Ascending aorta (tissue), 2 donors: Measurements from ENCODE around the gene KRTAP1-4. TPM values are rescaled to one million over a fixed set of nuclear protein-coding genes. Genes with fewer than 3 reads are reported as not detected.
"Not testable (repeated sequence)": the region's sequence is repeated elsewhere in the genome, so short reads cannot be mapped to it uniquely, and the experiment has no call there.

Experiments
- DNase-seq, 2 donors: peaks; one replicate each; pipeline ENCODE4 v3.0.0-alpha.2; 2019; ENCODE audit warnings: low spot score in 2 of 2
- H3K27ac ChIP-seq, 2 donors: fragments of 200-600 bp; sonication (generic); one replicate each; pipeline ENCODE4 v1.5.1; 2016 to 2017; ENCODE audit warnings: mild to moderate bottlenecking in 1 of 2
- H3K27me3 ChIP-seq: fragments of 200-600 bp; sonication (generic); one replicate; pipeline ENCODE4 v1.5.1; 2017
- H3K36me3 ChIP-seq, 2 donors: fragments of 200-600 bp; sonication (generic); one replicate each; pipeline ENCODE4 v1.5.1; 2016
- H3K4me1 ChIP-seq, 2 donors: fragments of 200-600 bp; sonication (generic); one replicate each; pipeline ENCODE4 v1.5.1; 2016 to 2017; ENCODE audit warnings: mild to moderate bottlenecking in 1 of 2
- H3K4me3 ChIP-seq, 2 donors: fragments of 200-600 bp; sonication (generic); one replicate each; pipeline ENCODE4 v1.5.1; 2016 to 2017; ENCODE audit warnings: mild to moderate bottlenecking in 1 of 2
- H3K9me3 ChIP-seq, 2 donors: fragments of 200-600 bp; sonication (generic); one replicate each; pipeline ENCODE4 v1.5.1; 2016
- intact Hi-C: fragments of 100-400 bp; cut with DNase I; formaldehyde crosslinking; loops from one replicate; pipeline ENCODE4 v1.15.1; 2023
- total RNA-seq: library from RNA; depleted of rRNA; stranded (reverse); fragments of >200 nt; gene quantifications from one replicate; pipeline ENCODE4 v1.1.0, GENCODE V29; 2016
- TF ChIP-seq, protein P1 (sequence below), 3 experiments: fragments of 200-600 bp in 2 of 3; fragments of 450-650 bp in 1 of 3; sonication (generic) in 2 of 3; IDR thresholded peaks; one replicate each; pipeline ENCODE4 v1.5.1; 2016 to 2019; ENCODE audit warnings: antibody characterized with exemption in 3 of 3, mild to moderate bottlenecking in 1 of 3, moderate library complexity in 1 of 3

The KRTAP1-4 gene
- total RNA-seq, 1 donor from 2014 or later = not detected

GRCh38 chr17:41067281-41067680, 37.3 kb upstream of the KRTAP1-4 start:
- H3K27me3 ChIP-seq = no peaks in the 10 kb centered on the region
- no peaks in the 10 kb centered on the region for H3K4me1 ChIP-seq
- intact Hi-C loops = no loop called here
- H3K36me3 ChIP-seq = no peaks in the 10 kb centered on the region
- TF ChIP-seq, protein P1, sequence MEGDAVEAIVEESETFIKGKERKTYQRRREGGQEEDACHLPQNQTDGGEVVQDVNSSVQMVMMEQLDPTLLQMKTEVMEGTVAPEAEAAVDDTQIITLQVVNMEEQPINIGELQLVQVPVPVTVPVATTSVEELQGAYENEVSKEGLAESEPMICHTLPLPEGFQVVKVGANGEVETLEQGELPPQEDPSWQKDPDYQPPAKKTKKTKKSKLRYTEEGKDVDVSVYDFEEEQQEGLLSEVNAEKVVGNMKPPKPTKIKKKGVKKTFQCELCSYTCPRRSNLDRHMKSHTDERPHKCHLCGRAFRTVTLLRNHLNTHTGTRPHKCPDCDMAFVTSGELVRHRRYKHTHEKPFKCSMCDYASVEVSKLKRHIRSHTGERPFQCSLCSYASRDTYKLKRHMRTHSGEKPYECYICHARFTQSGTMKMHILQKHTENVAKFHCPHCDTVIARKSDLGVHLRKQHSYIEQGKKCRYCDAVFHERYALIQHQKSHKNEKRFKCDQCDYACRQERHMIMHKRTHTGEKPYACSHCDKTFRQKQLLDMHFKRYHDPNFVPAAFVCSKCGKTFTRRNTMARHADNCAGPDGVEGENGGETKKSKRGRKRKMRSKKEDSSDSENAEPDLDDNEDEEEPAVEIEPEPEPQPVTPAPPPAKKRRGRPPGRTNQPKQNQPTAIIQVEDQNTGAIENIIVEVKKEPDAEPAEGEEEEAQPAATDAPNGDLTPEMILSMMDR (IDR thresholded peaks at IDR 0.05) = no peak
- H3K27ac ChIP-seq = no peak overlapping the region
- no peak for DNase-seq
- no peaks in the 10 kb centered on the region for H3K9me3 ChIP-seq
- no peak overlapping the region for H3K4me3 ChIP-seq

GRCh38 chr17:41065829-41066624, 36.0 kb upstream of the KRTAP1-4 start, which contains the start of gene KRTAP2-4:
Gene KRTAP2-4 (minus strand): TSS chr17:41065879. CDS start chr17:41065845, 34 bp downstream.
- no peaks in the 10 kb centered on the region for H3K36me3 ChIP-seq
- H3K4me1 ChIP-seq = peaks cover 5 to 7% of the 10 kb centered on the region in 2 donors
- DNase-seq = no peak
- TF ChIP-seq, protein P1 (IDR thresholded peaks at IDR 0.05) = no peak
- no peaks in the 10 kb centered on the region for H3K9me3 ChIP-seq
- intact Hi-C loops = no loop called here
- no peak within 1 kb of the TSS for H3K4me3 ChIP-seq
- no peak within 1 kb of the TSS for H3K27ac ChIP-seq
- no peaks in the 10 kb centered on the region for H3K27me3 ChIP-seq

DNA sequence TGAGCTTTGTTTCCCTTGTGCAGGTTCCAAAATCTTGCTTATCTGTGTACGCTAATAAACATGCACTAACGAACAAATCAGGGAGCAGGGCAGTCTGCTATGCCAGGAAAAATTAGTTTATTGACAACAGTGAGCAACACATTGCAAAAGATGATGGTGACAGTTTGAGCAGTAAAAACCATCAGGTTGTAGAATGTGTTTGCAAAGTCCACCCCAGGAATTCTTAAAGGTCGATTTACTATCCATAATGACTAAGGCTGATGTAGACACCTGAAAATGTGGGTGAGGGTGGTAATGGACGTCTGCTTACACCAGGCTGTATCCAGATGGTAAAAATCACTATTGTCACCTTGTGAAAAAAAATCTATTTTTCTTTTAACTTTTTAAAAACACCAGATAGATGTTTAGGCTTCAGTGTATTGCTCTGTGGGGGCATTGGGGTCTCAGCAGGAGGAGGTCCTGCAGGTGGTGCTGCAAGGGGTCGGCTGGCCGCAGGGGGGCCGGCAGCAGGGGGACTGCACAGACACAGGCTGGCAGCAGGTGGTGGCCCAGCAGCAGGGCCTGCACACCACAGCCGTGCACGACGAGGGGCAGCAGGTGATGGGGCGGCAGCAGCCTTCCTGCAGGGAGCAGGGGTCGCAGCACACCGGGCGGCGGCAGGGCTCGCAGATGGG, 35.2 kb upstream of the KRTAP1-4 start:
- H3K4me3 ChIP-seq, intact Hi-C loops, H3K27me3 ChIP-seq, DNase-seq, H3K27ac ChIP-seq, H3K9me3 ChIP-seq, H3K4me1 ChIP-seq, H3K36me3 ChIP-seq: not testable (repeated sequence)

DNA sequence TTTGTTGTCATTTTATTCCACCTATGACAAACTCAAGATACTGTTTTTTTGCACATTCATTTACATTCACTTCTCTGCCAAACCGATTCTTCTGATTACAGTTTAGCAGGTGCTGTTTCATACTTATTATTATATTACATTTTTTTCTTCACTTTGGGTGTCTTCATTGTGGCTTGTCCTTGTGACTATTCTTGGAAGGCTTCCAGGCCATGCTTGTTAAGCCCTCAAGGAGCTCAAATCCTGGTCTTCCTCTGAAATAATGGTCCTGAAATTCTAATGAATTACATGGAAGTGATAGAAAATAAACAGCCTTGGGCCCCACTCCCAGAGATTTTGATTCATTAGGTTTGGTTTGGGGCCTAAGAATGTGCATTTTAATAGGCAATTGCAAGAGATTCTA, 34.3 kb upstream of the KRTAP1-4 start:
- Histone ChIP-seq H3K4me1 (peaks cover 9 to 10% of the 10 kb centered on the region in 2 donors), H3K27me3 (no peaks in the 10 kb centered on the region), H3K36me3 (no peaks in the 10 kb centered on the region), H3K4me3 (no peak overlapping the region), H3K9me3 (no peaks in the 10 kb centered on the region), H3K27ac (no peak overlapping the region)
- intact Hi-C loops = no loop called here
- TF ChIP-seq, protein P1 (IDR thresholded peaks at IDR 0.05) = no peak
- no peak for DNase-seq

- DNase-seq = no peak
- H3K4me3 ChIP-seq = no peak overlapping the region
Observed at GRCh38 chr17:41063449-41063848, 33.5 kb upstream of the KRTAP1-4 start.

More at GRCh38 chr17:41063449-41063848, 33.5 kb upstream of the KRTAP1-4 start:
- peaks cover 9 to 10% of the 10 kb centered on the region in 2 donors for H3K4me1 ChIP-seq
- no peaks in the 10 kb centered on the region for H3K27me3 ChIP-seq
- intact Hi-C loops = no loop called here
- H3K9me3 ChIP-seq = no peaks in the 10 kb centered on the region
- no peak overlapping the region for H3K27ac ChIP-seq
- no peaks in the 10 kb centered on the region for H3K36me3 ChIP-seq
- TF ChIP-seq, protein P1 (IDR thresholded peaks at IDR 0.05) = no peak
